ENCODE results near the gene BAK1.
A peak's percentile ranks its signal among the peaks of the same experiment; 100 is the strongest.

The BAK1 gene

GRCh38 chr6:33579828-33580714, at the start of gene BAK1:
TSS of gene BAK1 (minus strand) at chr6:33580276. CDS start at chr6:33577604, 2,672 bp downstream.
- DNase-seq (ENCODE audit: low read depth), result peak; percentile 91
- TF ChIP-seq CTCF (IDR thresholded peaks at IDR 0.05; ENCODE audit: insufficient read depth, low read depth, low read length, missing control alignments), result peak; percentile 62
- H3K4me3 ChIP-seq (ENCODE audit: low read length), result peak within 1 kb of the TSS; percentile 94

- no peak for DNase-seq (ENCODE audit: low read depth)
- no peak overlapping the region for H3K4me3 ChIP-seq (ENCODE audit: low read length)
- TF ChIP-seq CTCF (IDR thresholded peaks at IDR 0.05; ENCODE audit: insufficient read depth, low read depth, low read length, missing control alignments), result no peak
These were observed 48.4 kb upstream of the BAK1 start for GRCh38 chr6:33628401-33628964.

GRCh38 chr6:33627876-33628275, 47.8 kb upstream of the BAK1 start:
- H3K4me3 ChIP-seq (ENCODE audit: low read length), result no peak overlapping the region
- no peak for DNase-seq (ENCODE audit: low read depth)
- no peak for TF ChIP-seq CTCF (IDR thresholded peaks at IDR 0.05; ENCODE audit: insufficient read depth, low read depth, low read length, missing control alignments)

GRCh38 chr6:33624856-33625255, 44.8 kb upstream of the BAK1 start:
- no peak overlapping the region for H3K4me3 ChIP-seq (ENCODE audit: low read length)

GRCh38 chr6:33623895-33624381, 43.9 kb upstream of the BAK1 start:
- no peak for DNase-seq (ENCODE audit: low read depth)
- no peak for TF ChIP-seq CTCF (IDR thresholded peaks at IDR 0.05; ENCODE audit: insufficient read depth, low read depth, low read length, missing control alignments)
- no peak overlapping the region for H3K4me3 ChIP-seq (ENCODE audit: low read length)

More at GRCh38 chr6:33624856-33625255, 44.8 kb upstream of the BAK1 start:
- TF ChIP-seq CTCF (IDR thresholded peaks at IDR 0.05; ENCODE audit: insufficient read depth, low read depth, low read length, missing control alignments), result no peak
- DNase-seq (ENCODE audit: low read depth), result no peak

- H3K4me3 ChIP-seq (ENCODE audit: low read length), result peak overlapping the region; percentile 85
- TF ChIP-seq CTCF (IDR thresholded peaks at IDR 0.05; ENCODE audit: insufficient read depth, low read depth, low read length, missing control alignments), result no peak
- peak; percentile 82 for DNase-seq (ENCODE audit: low read depth)
These were observed 42.7 kb upstream of the BAK1 start for GRCh38 chr6:33622456-33623431.
